ENCODE measurements around the gene CLEC4E. TPM values are rescaled to one million over a fixed set of nuclear protein-coding genes. Genes with fewer than 3 reads are reported as not detected.

CLEC4E gene
- total RNA-seq, 4 donors from 2014 or later = 0.12 to 3.2 (median 0.31) TPM

GRCh38 chr12:8491646-8492530 lies 48.8 kb downstream of the CLEC4E start:
- no peaks in the 10 kb centered on the region for H3K27me3 ChIP-seq
- H3K36me3 ChIP-seq = no peaks in the 10 kb centered on the region
- intact Hi-C loops (cut with DNase I) = no loop called here
- DNase-seq = no peak
- no peak for TF ChIP-seq CTCF (IDR thresholded peaks at IDR 0.05)
- no peak for TF ChIP-seq POLR2A (IDR thresholded peaks at IDR 0.05)
- H3K27ac ChIP-seq = no peak overlapping the region
- H3K4me3 ChIP-seq = no peak overlapping the region
- no peaks in the 10 kb centered on the region for H3K4me1 ChIP-seq
- WGBS, 2 donors = 67 to 74% methylated on average over 5 of the region's 5 CpGs
- H3K9me3 ChIP-seq = no peaks in the 10 kb centered on the region

Small RNAs within 50 kb of the gene (small RNA-seq; reads per million reads assigned to genes)
- 0 to 0.14 (median 0) reads per million in 4 donors for gene RNU6-275P

Other genes with a start within 250 kb of the CLEC4E start
- not detected for gene CLEC6A, start 84.9 kb downstream of the CLEC4E start, total RNA-seq
- under 1 TPM in 2 of 4 donors, not detected in 2; 0.12 to 0.19 TPM for gene CLEC4D, start 27.4 kb downstream of the CLEC4E start, total RNA-seq
- not detected for gene AICDA, start 72.0 kb upstream of the CLEC4E start, total RNA-seq
- 10 to 100 TPM in 2 of 4 donors, 1 to 10 TPM in 2; 1.2 to 51.7 (median 16.9) TPM for gene MFAP5, start 121.9 kb upstream of the CLEC4E start, total RNA-seq
- gene RIMKLB, start 157.1 kb upstream of the CLEC4E start, total RNA-seq = 10 to 100 TPM in 3 of 4 donors, 1 to 10 TPM in 1; 8.0 to 37.8 (median 15.0) TPM

Measured in esophagus squamous epithelium (tissue), 5 donors.